Measurements from ENCODE around the gene ALG1L2.
"Not testable (repeated sequence)": the region's sequence is repeated elsewhere in the genome, so short reads cannot be mapped to it uniquely, and the experiment has no call there.

GRCh38 chr3:130102545-130102944, 20.9 kb downstream of the ALG1L2 start:
- not testable (repeated sequence) for TF ChIP-seq ZBTB49 (tag by site-specific recombination; IDR thresholded peaks at IDR 0.05; ENCODE audit: low read depth)
- TF ChIP-seq, protein P1, sequence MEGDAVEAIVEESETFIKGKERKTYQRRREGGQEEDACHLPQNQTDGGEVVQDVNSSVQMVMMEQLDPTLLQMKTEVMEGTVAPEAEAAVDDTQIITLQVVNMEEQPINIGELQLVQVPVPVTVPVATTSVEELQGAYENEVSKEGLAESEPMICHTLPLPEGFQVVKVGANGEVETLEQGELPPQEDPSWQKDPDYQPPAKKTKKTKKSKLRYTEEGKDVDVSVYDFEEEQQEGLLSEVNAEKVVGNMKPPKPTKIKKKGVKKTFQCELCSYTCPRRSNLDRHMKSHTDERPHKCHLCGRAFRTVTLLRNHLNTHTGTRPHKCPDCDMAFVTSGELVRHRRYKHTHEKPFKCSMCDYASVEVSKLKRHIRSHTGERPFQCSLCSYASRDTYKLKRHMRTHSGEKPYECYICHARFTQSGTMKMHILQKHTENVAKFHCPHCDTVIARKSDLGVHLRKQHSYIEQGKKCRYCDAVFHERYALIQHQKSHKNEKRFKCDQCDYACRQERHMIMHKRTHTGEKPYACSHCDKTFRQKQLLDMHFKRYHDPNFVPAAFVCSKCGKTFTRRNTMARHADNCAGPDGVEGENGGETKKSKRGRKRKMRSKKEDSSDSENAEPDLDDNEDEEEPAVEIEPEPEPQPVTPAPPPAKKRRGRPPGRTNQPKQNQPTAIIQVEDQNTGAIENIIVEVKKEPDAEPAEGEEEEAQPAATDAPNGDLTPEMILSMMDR (tag by site-specific recombination; IDR thresholded peaks at IDR 0.05): not testable (repeated sequence)
